GM12878 (cell line): ENCODE data around the gene BCAR3. TPM values are rescaled to one million over a fixed set of nuclear protein-coding genes. Genes with fewer than 3 reads are reported as not detected.

Experiments
- ATAC-seq: fragments of 200-7000 bp; cut with Tn5 transposase; 3 replicates; pipeline ENCODE4 v1.9.1; 2020; ENCODE audit warnings: mild to moderate bottlenecking, moderate library complexity
- BruUV-seq: library from RNA; stranded (reverse); fragments of 400-500 nt; replicated peaks from 2 replicates; lab custom pipeline; 2021; lab: Mats Ljungman, UMichigan
- CTCF ChIA-PET: fragments of 300-600 bp; sonication (Branson Sonifier 250); formaldehyde crosslinking; extraction: SDS; loops from one replicate; lab custom pipeline; 2021; ENCODE audit warnings: inconsistent platforms; lab: Yijun Ruan, JAX
- POLR2A ChIA-PET: fragments of 350-600 bp; formaldehyde crosslinking; extraction: SDS; loops from one replicate; lab custom pipeline; 2021; ENCODE audit warnings: inconsistent platforms; lab: Charles Lee
- RAD21 ChIA-PET: fragments of 300-600 bp; sonication (Branson Sonifier 250); formaldehyde crosslinking; loops from one replicate; lab custom pipeline; 2023; ENCODE audit warnings: antibody characterized with exemption; ENCODE audit not compliant: unreplicated experiment; lab: Charles Lee
- SMC1A ChIA-PET: fragments of 300-600 bp; sonication (Branson Sonifier 250); formaldehyde crosslinking; loops from one replicate; lab custom pipeline; 2023; ENCODE audit not compliant: unreplicated experiment, uncharacterized antibody; lab: Charles Lee
- DNase-seq: peaks from one replicate; pipeline ENCODE4 v3.0.0-alpha.2; 2011; ENCODE audit warnings: low read depth, low spot score
- FAIRE-seq: peaks from 3 replicates; lab custom pipeline; 2011; peaks lifted over from hg19 to GRCh38; lab: Jason Lieb, UNC
- H2AFZ ChIP-seq: 2 replicates; pipeline ENCODE4 v1.6.0; 2011; ENCODE audit warnings: low read depth, low read length, control low read depth; ENCODE audit not compliant: control insufficient read depth
- H3K27ac ChIP-seq: 2 replicates; pipeline ENCODE4 v1.5.1; 2011; ENCODE audit warnings: control low read depth; ENCODE audit not compliant: control insufficient read depth, insufficient read depth
- H3K27me3 ChIP-seq, 2 experiments: replicated peaks in 1 of 2; 2 replicates each; pipeline versions ENCODE4 v1.6.0 to v1.6.1; 2011; ENCODE audit warnings: low read length in 1 of 2; ENCODE audit not compliant: control insufficient read depth in 2 of 2, insufficient read depth in 2 of 2
- H3K36me3 ChIP-seq, 2 experiments: 2 replicates each; pipeline ENCODE4 v1.5.1; 2011; ENCODE audit warnings: low read length in 1 of 2; ENCODE audit not compliant: control insufficient read depth in 2 of 2, insufficient read depth in 2 of 2
- H3K4me1 ChIP-seq: 2 replicates; pipeline ENCODE4 v1.6.1; 2011; ENCODE audit warnings: mild to moderate bottlenecking, low read length, moderate library complexity, mixed read lengths; ENCODE audit not compliant: control insufficient read depth, insufficient read depth
- H3K4me2 ChIP-seq: 2 replicates; pipeline ENCODE4 v1.6.0; 2011; ENCODE audit warnings: control low read depth; ENCODE audit not compliant: control insufficient read depth, insufficient read depth
- H3K4me3 ChIP-seq: fragments of 200-600 bp; sonication (generic); 2 replicates; pipeline ENCODE4 v1.5.1; 2016
- H3K79me2 ChIP-seq: 2 replicates; pipeline ENCODE4 v1.6.0; 2011; ENCODE audit warnings: low read length; ENCODE audit not compliant: control insufficient read depth, insufficient read depth
- H3K9ac ChIP-seq: 2 replicates; pipeline ENCODE4 v1.8.0; 2011; ENCODE audit warnings: low read length, control low read depth, mixed read lengths; ENCODE audit not compliant: control insufficient read depth, insufficient read depth
- H3K9me3 ChIP-seq: replicated peaks from 3 replicates; pipeline ENCODE4 v1.5.1; 2011; ENCODE audit warnings: mild to moderate bottlenecking, low read length; ENCODE audit not compliant: control insufficient read depth, insufficient read depth
- H4K20me1 ChIP-seq: 2 replicates; pipeline ENCODE4 v1.6.0; 2011; ENCODE audit not compliant: control insufficient read depth, insufficient read depth
- CBFB ChIP-seq: IDR thresholded peaks from 2 replicates; pipeline ENCODE4 v1.6.1; 2016; ENCODE audit warnings: antibody characterized with exemption, low read depth
- CBX5 ChIP-seq: sonication (generic); IDR thresholded peaks from 2 replicates; pipeline ENCODE4 v1.6.1; 2016; ENCODE audit warnings: low read depth, moderate library complexity, mild to moderate bottlenecking, inconsistent platforms
- FOXM1 ChIP-seq: IDR thresholded peaks from 2 replicates; pipeline ENCODE4 v1.6.1; 2012; ENCODE audit warnings: low read depth, mild to moderate bottlenecking, inconsistent platforms, low read length, moderate library complexity
- GABPA ChIP-seq: IDR thresholded peaks from 2 replicates; pipeline ENCODE4 v1.6.1; 2014; ENCODE audit warnings: antibody characterized with exemption, low read depth, mild to moderate bottlenecking, inconsistent platforms
- MEF2A ChIP-seq: IDR thresholded peaks from 2 replicates; pipeline ENCODE4 v1.6.1; 2011; ENCODE audit warnings: low read depth, mild to moderate bottlenecking, low read length, moderate library complexity; ENCODE audit not compliant: insufficient read depth
- NFYB ChIP-seq: IDR thresholded peaks from 2 replicates; pipeline ENCODE4 v1.6.1; 2011; ENCODE audit warnings: low read depth, mild to moderate bottlenecking, low read length, improper control_type of control experiment, moderate library complexity; ENCODE audit not compliant: insufficient read depth
- PML ChIP-seq: IDR thresholded peaks from 2 replicates; pipeline ENCODE4 v1.6.1; 2012; ENCODE audit warnings: low read length, inconsistent platforms
- POLR2A ChIP-seq: IDR thresholded peaks from 2 replicates; pipeline ENCODE4 v1.6.1; 2011; ENCODE audit warnings: low read depth, mild to moderate bottlenecking, low read length
- RUNX3 ChIP-seq: IDR thresholded peaks from 2 replicates; pipeline ENCODE4 v1.6.1; 2012; ENCODE audit warnings: low read length, inconsistent platforms
- SMAD1 ChIP-seq: fragments of 450-650 bp; IDR thresholded peaks from 2 replicates; pipeline ENCODE4 v1.6.1; 2018; ENCODE audit warnings: mild to moderate bottlenecking, low read depth; ENCODE audit not compliant: partially characterized antibody
- SPI1 ChIP-seq: IDR thresholded peaks from 2 replicates; pipeline ENCODE4 v1.6.1; 2011; ENCODE audit warnings: low read depth, mild to moderate bottlenecking, low read length, moderate library complexity, borderline replicate concordance; ENCODE audit not compliant: insufficient read depth
- SREBF2 ChIP-seq: IDR thresholded peaks from 2 replicates; pipeline ENCODE4 v1.6.1; 2012; ENCODE audit warnings: mild to moderate bottlenecking, low read length
- WGBS: methylation state at CpG from one replicate; pipeline ENCODE4 v1.1.6; 2016; ENCODE audit warnings: low lambda C conversion rate; ENCODE audit not compliant: insufficient replicate concordance, insufficient coverage; ENCODE audit errors: missing lambda C conversion rate; 5-methylcytosine and 5-hydroxymethylcytosine counted together
- in situ Hi-C: fragments of 300-500 bp; cut with MboI; formaldehyde crosslinking; loops from 9 replicates; pipeline ENCODE4 v1.14.3; 2018; ENCODE audit warnings: mixed read lengths
- intact Hi-C: fragments of 100-400 bp; cut with micrococcal nuclease; formaldehyde crosslinking; loops from one replicate; pipeline ENCODE4 v1.14.2; 2022; ENCODE audit not compliant: unreplicated experiment
- polyA plus RNA-seq, 11 experiments: library from polyadenylated mRNA; depleted of rRNA in 4 of 11; unstranded in 6 of 11; stranded (reverse) in 5 of 11; fragments of >200 nt; fragmentation: Nextera tagmentation in 4 of 11; fragmentation: Illumina TruSeq in 1 of 11; extraction: Ambion mirVana in 4 of 11; extraction: Trizol in 1 of 11; gene quantifications; 1 replicate in 1 of 11; 2 replicates in 10 of 11; pipeline versions ENCODE4 v1.2.1 to v1.2.3, GENCODE V29; 2011 to 2016; ENCODE audit warnings: inconsistent platforms in 2 of 11, missing spikeins in 2 of 11, low read depth in 1 of 11
- total RNA-seq, 4 experiments: library from RNA; depleted of rRNA in 3 of 4; stranded (reverse); fragments of >200 nt in 3 of 4; fragmentation: Illumina TruSeq in 1 of 4; extraction: Trizol in 1 of 4; gene quantifications; 2 replicates each; pipeline versions ENCODE4 v1.2.1 to v1.2.3, GENCODE V29; 2013 to 2021

The BCAR3 gene
- total and polyA plus RNA-seq, 10 of the 15 experiments (the other 5 are each of a cell fraction or from before 2014, with no cell fraction given) = 1.3 to 6.6 (median 1.8) TPM

GRCh38 chr1:93729502-93729901, 47.9 kb upstream of the BCAR3 start:
- ChIA-PET SMC1A (interaction anchor here (1.0 to 3.7 kb wide), 2 partner anchors 14 to 100 kb away, joined by 4 to 21 read pairs; no protein-coding TSS in a partner anchor), CTCF (no interaction called here), RAD21 (interaction anchor here (0.7 to 1.8 kb wide), 3 partner anchors 15 to 21 kb away, joined by 3 to 4 read pairs (median 3); no protein-coding TSS in a partner anchor), POLR2A (no interaction called here)
- H3K27me3 ChIP-seq = no peaks in the 10 kb centered on the region
- 4% methylated on average over 4 of the region's 4 CpGs for WGBS
- DNase-seq (no peak), FAIRE-seq (peak; percentile 78), ATAC-seq (peak; percentile 42)
- peak overlapping the region; percentile 54; the same call in 1 of the 2 replicates for H3K27ac ChIP-seq
- H3K4me1 ChIP-seq = peaks cover 21% of the 10 kb centered on the region
- in situ Hi-C loops (no loop called here), intact Hi-C loops (no loop called here)
- peak overlapping the region; percentile 39 for H3K4me2 ChIP-seq
- TF ChIP-seq FOXM1 (no peak), POLR2A (0 out of 2 replicates have a peak, but pooled peaks have one; percentile 27), RUNX3 (peak; percentile 7; the same call in 1 of the 2 replicates), GABPA (no peak), MEF2A (0 out of 2 replicates have a peak, but pooled peaks have one; percentile 49), SPI1 (peak; percentile 37; the same call in 1 of the 2 replicates), PML (no peak), CBX5 (0 out of 2 replicates have a peak, but pooled peaks have one; percentile 22), NFYB (no peak), SREBF2 (no peak), CBFB (no peak), SMAD1 (no peak)
- no peaks in the 10 kb centered on the region for H3K36me3 ChIP-seq
- H3K79me2 ChIP-seq = no peaks in the 10 kb centered on the region
- no TSS peak for BruUV-seq
- H3K9ac ChIP-seq = peak overlapping the region; percentile 17; the same call in 1 of the 2 replicates
- H3K4me3 ChIP-seq = no peak overlapping the region
- H4K20me1 ChIP-seq = no peaks in the 10 kb centered on the region
- H2AFZ ChIP-seq = peak overlapping the region; percentile 78
- H3K9me3 ChIP-seq = no peaks in the 10 kb centered on the region
